NCI-H526 treated with DMSO at 0.1 percent for 48 hours (cell line): ENCODE results near the gene SLC4A4.

Experiments used
- DNase-seq: peaks from one replicate; lab custom pipeline; 2025; lab: John Stamatoyannopoulos, UW

The SLC4A4 gene

GRCh38 chr4:71538528-71538927 is 199.7 kb downstream of the SLC4A4 start:
- DNase-seq: no peak

GRCh38 chr4:71540749-71541269 is 202.0 kb downstream of the SLC4A4 start:
- no peak for DNase-seq

- DNase-seq: no peak
These were observed 202.7 kb downstream of the SLC4A4 start for GRCh38 chr4:71541541-71541940.

GRCh38 chr4:71545168-71545567 is 206.3 kb downstream of the SLC4A4 start:
- no peak for DNase-seq

- no peak for DNase-seq
These were observed 210.8 kb downstream of the SLC4A4 start for GRCh38 chr4:71549516-71550160.

GRCh38 chr4:71550220-71551165 is 211.7 kb downstream of the SLC4A4 start:
- no peak for DNase-seq

- DNase-seq: no peak
These were observed 214.8 kb downstream of the SLC4A4 start for GRCh38 chr4:71553605-71554004.

- DNase-seq: no peak
These were observed 215.2 kb downstream of the SLC4A4 start for GRCh38 chr4:71554025-71554424.

- no peak for DNase-seq
These were observed 219.4 kb downstream of the SLC4A4 start for GRCh38 chr4:71558248-71558647.

- no peak for DNase-seq
These were observed 221.2 kb downstream of the SLC4A4 start for GRCh38 chr4:71559957-71560571.

GRCh38 chr4:71564775-71565174 is 226.0 kb downstream of the SLC4A4 start:
- no peak for DNase-seq

GRCh38 chr4:71566856-71567255 is 228.0 kb downstream of the SLC4A4 start:
- no peak for DNase-seq

GRCh38 chr4:71568131-71568530 is 229.3 kb downstream of the SLC4A4 start:
- no peak for DNase-seq

- DNase-seq: no peak
These were observed 231.7 kb downstream of the SLC4A4 start for GRCh38 chr4:71570492-71570891.

- DNase-seq: no peak
These were observed 232.5 kb downstream of the SLC4A4 start for GRCh38 chr4:71571346-71571745.

- no peak for DNase-seq
These were observed 245.2 kb downstream of the SLC4A4 start for GRCh38 chr4:71583971-71584370.

- no peak for DNase-seq
These were observed 245.8 kb downstream of the SLC4A4 start for GRCh38 chr4:71584585-71584984.

GRCh38 chr4:71586087-71586763 is 247.4 kb downstream of the SLC4A4 start:
- DNase-seq: no peak

- no peak for DNase-seq
These were observed 249.2 kb downstream of the SLC4A4 start for GRCh38 chr4:71587995-71588394.

GRCh38 chr4:71592793-71593192 is 254.0 kb downstream of the SLC4A4 start:
- DNase-seq: no peak

GRCh38 chr4:71593311-71593710 is 254.5 kb downstream of the SLC4A4 start:
- DNase-seq: no peak

- DNase-seq: no peak
These were observed 256.8 kb downstream of the SLC4A4 start for GRCh38 chr4:71595576-71596108.
